ENCODE measurements around the gene IL21R.

IL21R gene

DNA sequence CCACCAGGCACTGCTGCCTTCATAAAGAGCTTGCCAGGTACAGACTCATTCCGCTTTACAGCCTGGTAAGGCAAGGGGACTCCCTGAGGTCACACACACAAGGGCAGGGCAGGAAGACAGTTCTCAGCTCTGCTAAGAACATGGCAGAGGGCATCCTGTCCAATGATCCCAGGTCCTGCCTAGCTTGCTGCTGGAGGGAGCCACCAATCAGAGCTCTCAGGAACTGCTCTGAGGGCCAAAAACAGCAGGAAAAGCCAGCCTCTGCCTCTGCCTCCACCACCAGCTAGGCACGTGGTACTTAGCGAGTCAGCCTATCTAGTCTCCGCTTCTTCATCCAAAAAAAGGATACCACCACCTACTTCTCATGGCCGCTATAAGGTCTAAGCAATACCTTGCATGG lies 81.7 kb downstream of the IL21R start:
- no peak for DNase-seq (ENCODE audit: low read depth in 1 of 2, low spot score in 1 of 2)

DNA sequence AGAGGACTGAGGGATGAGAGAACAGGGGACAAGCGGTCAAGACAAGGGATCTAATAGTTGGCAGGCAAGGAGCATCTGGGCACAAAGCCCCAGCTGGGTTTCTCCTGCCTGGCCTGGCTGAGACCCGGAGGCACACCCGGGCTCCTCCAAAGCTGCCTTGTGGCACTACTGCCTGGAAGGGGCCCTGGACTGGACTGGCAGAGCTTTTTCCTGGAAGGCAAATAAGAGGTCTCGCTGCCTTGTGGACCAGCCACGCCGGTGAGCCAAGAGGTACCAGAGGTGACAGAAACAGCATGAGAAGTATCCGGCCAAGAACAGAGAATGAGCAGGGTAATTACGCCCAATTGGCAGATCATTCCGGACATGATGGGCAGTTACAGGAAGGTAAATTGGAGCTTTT lies 83.2 kb downstream of the IL21R start:
- no peak for DNase-seq (ENCODE audit: low read depth in 1 of 2, low spot score in 1 of 2)

DNA sequence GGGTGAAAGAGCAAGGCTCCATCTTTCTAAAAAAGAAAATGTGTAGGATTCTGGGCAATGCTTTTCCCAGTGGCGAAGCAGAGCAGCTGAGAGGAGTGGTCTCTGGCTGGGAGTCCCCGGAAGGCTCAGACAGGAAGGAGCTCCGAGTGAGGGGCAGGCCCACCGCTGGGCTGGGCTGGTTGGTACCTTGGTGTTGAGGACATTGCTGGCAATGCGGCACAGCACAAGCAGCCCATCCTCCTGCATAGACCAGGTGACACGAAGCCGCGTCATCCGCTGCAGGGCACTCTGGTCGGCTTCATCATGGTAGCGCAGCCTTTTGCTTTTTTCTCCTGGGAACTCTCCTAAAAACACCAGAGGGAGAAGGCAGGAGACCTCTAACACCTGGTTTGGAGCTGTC lies 83.8 kb downstream of the IL21R start:
- DNase-seq (ENCODE audit: low read depth in 1 of 2, low spot score in 1 of 2), result no peak

DNA sequence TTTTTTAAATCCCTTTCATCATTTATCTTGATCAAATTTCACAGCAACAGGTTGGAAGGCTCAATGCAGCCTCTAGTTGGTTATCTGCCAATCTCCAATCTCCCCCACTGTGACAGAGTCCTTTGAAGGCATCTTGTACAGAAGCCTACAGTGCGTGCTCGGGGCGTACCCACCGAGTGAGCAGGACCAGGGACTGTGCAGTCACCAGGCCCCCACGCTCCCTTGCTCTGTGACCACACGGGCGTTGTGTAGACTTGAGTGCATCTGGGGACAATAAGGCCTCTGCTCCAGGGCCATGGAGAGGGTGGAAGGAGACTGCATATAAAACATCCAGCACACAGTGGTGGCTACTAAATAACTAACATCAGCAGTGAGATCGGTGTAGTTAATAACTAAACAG lies 84.4 kb downstream of the IL21R start:
- no peak for DNase-seq (ENCODE audit: low read depth in 1 of 2, low spot score in 1 of 2)

DNA sequence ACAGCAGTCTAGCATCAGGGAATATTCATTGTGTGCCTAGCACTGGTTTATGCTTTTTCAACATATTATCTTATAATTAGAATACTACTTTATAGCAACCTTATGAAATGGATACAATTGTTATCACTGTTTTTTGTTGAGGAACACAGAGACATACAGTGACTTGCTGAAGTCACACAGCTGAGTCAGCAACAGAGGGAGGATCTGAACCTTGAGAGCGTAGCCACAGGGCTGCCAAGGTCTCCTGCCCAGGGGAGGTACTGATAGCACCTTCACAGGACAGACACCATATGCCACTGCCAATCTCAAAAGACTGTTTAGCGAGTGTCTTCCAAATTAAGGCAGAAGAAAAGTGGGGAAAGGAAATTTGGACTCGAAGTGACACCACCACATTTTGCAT lies 84.8 kb downstream of the IL21R start:
- DNase-seq (ENCODE audit: low read depth in 1 of 2, low spot score in 1 of 2), result no peak

DNA sequence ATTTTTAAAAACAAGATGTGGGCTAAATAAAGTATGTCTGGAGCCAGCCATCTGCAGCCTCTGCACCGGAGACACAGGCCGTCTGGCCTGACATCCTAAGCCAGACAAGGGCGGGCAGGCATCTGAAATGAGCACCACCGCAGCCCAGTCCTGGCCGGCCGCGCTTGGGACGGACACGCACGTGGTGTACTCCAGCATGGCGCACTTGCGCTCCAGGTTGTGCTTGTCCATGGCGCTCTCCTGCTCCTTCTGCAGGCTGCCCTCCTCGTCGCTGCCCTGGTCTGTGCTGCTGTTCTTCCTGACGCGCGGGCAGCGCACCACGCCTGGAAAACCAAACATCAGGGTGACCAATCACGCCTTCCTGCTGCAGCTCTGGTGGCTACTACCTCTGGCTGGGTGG lies 87.4 kb downstream of the IL21R start:
- DNase-seq (ENCODE audit: low read depth in 1 of 2, low spot score in 1 of 2), result no peak

DNA sequence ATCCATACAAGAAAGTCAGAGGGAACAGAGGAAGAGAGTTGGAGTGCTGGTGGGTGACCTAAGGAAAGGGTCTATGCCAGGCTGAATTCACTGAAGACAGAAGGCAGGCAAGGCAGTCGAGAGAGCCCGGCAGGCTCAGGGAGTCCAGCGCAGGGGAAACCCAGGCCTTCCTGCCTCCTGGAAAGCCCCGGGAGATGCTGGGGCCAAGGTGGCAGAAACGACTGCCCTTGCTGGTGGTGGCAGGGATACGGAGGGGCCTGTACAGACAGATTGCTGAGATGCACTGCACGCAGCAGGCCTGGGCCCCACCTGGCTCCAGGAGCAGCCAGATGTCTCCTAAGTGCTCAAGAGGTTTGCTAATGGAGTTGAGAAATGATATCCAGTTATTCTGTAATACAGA lies 87.9 kb downstream of the IL21R start:
- no peak for DNase-seq (ENCODE audit: low read depth in 1 of 2, low spot score in 1 of 2)

DNA sequence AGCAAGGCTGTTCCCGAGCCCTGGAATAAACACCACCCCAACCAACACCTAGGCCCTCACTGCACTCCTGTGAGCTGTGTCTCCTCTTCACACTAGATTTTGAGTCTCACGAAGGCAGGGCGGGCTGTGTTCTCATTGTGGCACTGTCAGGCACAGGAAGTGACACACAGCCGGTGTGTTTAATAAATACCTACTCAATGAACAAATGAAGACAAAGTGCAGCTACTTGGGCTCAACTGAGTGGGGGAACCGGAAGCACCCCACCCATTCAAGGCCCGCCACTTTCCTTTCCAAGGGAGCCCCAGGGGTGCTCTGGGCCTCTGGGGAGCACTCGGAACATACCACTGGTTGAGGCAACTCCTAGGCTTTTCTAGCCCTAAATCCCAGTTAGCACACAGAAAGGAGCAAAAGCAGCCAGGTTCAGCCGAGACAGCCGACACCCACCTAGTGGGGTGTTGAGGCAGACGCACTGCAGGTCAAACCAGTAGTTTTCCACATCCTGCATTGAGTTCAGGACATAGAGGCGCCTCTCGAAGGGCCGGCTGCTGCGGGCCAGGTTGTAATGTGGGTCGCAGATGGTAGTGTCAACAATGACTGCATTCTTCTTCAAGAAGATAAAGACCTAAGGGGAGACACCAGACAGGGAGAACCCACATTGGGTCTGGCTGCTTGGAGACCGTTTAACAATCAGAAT lies 90.1 kb downstream of the IL21R start:
- DNase-seq (ENCODE audit: low read depth in 1 of 2, low spot score in 1 of 2), result no peak

DNA sequence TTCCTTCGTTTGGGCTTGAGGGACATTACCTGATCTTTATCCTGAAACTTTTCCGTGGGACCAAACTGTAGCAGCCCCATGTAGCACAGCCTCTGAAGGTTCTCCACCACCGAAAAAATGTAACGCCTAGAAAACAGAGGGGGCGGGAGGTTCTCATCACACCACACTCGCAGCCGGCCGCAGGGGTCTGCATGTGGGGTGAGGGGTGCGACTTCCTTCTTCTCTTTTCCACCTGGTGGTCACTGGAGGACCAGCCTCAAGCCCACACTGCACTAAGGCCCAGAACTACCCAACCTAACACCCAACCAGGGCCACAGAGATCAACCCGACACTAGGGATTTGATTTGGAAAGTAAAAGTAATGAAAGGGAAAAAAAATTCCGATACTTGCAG lies 90.6 kb downstream of the IL21R start:
- DNase-seq (ENCODE audit: low read depth in 1 of 2, low spot score in 1 of 2), result no peak

DNA sequence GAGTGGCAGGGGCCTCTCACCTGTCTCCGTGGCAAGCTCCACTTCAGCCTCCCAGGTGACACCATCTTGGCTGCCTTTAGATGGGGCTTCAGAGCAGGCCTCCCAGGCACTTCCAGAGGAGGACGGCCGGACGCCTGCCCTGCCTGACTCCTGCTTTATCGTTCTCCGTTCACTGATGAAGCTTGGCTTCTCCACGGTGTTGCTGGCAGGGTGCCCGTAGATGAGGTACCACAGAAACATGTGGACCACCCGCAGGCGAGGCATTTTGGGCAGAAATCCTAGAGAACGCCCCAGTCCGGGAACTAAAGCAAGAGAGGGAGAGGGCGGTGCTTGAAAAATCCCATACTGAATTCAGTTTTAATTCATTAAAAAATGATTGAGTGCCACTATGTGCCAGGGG lies 93.2 kb downstream of the IL21R start:
- DNase-seq (ENCODE audit: low read depth in 1 of 2, low spot score in 1 of 2), result no peak

DNA sequence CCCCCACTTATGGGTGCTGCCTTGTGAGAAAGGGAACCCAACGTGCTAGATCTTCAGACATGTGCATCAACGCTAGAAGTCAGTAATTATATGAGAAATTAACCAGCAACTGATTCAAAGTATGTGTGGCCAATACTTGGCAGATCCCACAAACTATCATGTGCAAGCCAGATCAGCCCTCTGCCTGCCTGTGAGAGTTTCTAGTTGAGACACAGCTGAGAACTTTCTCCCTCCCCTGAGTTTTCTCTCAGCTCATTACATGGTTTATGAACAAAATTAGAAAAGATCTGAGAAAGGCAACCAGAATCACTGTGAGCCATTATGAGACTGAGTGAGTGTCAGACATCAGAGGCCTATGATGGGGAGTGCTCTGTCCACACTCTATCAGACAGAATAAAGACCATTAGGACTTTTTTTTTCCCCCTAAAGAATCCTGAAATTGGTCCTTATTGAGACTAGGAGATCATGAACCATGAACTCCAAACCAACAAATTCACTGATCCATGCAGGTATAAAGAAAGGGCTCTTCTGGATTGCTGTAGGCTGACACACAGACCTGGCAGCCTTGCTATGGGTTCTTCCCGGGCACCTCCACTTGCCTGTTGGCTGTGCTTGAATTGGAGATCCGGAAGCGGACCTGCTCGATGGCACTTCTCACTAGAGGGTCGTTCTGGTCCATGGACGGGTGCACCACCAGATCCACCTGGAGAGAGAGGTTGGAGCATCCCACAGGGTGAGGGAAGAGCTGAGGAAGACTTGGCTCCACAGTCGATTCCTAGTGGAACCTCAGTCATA lies 96.3 kb downstream of the IL21R start:
- no peak for DNase-seq (ENCODE audit: low read depth in 1 of 2, low spot score in 1 of 2)

DNA sequence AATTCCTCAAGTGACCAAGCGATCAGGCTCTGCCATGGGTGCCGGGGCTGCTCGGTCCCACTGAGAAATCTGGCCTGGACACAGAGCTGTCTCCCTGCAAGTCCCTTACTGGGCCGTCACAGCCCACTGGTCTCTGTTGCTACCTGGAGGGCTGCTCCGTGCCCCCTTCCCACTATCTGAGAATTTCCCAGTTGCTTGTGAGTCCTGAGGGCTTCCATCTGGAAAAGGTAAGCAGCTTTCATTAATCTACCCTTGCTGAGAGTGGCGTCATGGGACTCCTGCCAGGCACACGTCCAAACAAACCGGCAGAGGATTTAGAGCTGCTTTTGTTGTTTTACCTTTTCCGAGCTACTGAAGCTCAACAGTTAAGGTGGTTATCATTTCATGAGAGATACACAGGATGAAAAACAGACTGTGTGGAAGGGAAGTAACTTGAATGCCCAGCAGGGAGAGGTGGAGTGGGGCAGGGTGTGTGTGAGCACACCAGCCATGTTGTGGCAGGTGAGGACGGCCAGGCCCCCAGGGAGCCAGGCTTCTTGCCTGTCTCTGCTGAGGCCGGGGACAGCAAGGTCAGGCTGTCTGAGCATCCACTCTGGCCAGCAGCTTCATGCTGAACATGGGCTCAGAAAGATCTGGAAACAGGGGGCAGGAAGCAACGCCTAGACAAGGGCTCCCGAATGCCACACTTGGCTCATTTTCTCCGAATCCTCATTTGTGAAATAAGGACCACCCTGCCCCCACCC lies 97.1 kb downstream of the IL21R start:
- no peak for DNase-seq (ENCODE audit: low read depth in 1 of 2, low spot score in 1 of 2)

DNA sequence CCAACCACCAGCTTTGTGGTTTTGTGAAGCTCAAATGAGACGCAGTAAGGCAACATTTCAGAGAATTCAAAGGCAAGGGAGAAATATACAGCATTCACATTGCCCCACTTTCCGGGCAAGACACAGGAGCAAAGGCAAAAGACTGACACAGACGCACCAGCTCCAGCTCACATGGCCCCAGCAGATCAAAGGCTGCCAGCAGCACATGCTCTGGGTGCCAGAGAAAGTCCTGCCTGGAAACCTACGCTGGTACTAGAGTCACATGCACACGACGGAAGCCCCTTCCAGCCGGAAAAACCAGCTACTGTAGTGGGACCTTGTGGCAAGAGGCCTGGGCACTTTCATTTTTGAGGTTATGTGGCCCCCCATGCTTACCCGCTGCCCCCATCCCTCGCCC lies 97.7 kb downstream of the IL21R start:
- no peak for DNase-seq (ENCODE audit: low read depth in 1 of 2, low spot score in 1 of 2)

DNA sequence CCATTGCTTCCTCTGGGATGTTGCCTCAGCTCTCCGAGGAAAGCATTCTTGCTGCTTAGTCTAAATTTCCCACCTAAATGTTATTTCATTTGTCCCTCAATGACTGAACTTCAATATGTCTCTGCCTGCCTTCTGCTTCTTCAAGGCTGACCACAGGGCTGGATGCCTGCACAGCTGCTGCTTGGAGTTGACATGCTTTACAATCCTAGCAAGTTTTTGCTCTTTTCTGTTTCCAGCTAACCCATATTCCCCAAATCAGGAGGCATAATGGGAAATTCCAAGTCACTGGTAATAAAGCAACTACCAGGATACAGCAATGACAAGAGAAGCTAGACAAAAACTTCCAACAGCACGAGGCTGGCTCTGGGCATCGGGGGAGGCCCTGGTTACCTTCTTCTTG lies 98.8 kb downstream of the IL21R start:
- no peak for DNase-seq (ENCODE audit: low read depth in 1 of 2, low spot score in 1 of 2)

Data from stimulated activated CD4-positive, alpha-beta T cell treated with anti-CD3 and anti-CD28 coated beads, Interleukin-15, amount 100 ng/mL, for 1 hour (primary cell).